GM12874 (cell line): Measurements from ENCODE around the gene GSAP.

Source experiments
- CTCF ChIP-seq: IDR thresholded peaks from 2 replicates; pipeline ENCODE4 v1.5.1; 2011; ENCODE audit warnings: low read depth, mild to moderate bottlenecking, control low read depth, low read length, moderate library complexity; ENCODE audit not compliant: insufficient read depth

GSAP gene

GRCh38 chr7:77404641-77405040 is 11.5 kb downstream of the GSAP start:
- TF ChIP-seq CTCF: no peak

GRCh38 chr7:77403957-77404356 is 12.2 kb downstream of the GSAP start:
- TF ChIP-seq CTCF: no peak

GRCh38 chr7:77402818-77403217 is 13.3 kb downstream of the GSAP start:
- no peak for TF ChIP-seq CTCF

- TF ChIP-seq CTCF: no peak
Observed at GRCh38 chr7:77401002-77401401, 15.1 kb downstream of the GSAP start.

- no peak for TF ChIP-seq CTCF
Observed at GRCh38 chr7:77399816-77400215, 16.3 kb downstream of the GSAP start.

- TF ChIP-seq CTCF: no peak
Observed at GRCh38 chr7:77396894-77397547, 19.1 kb downstream of the GSAP start.

- no peak for TF ChIP-seq CTCF
Observed at GRCh38 chr7:77395626-77396025, 20.5 kb downstream of the GSAP start.
